K562 (cell line): Measurements from ENCODE around the gene PMVK. TPM values are rescaled to one million over a fixed set of nuclear protein-coding genes. Genes with fewer than 3 reads are reported as not detected.

ENCODE experiments used
- CBX2 ChIP-seq: fragments of 200-600 bp; sonication (generic); IDR thresholded peaks from one replicate; pipeline ENCODE4 v1.6.1; 2012; ENCODE audit warnings: mild to moderate bottlenecking, low read length, inconsistent platforms; ENCODE audit not compliant: insufficient read depth, poor library complexity, severe bottlenecking
- CCAR2 ChIP-seq: fragments of 200-400 bp; formaldehyde crosslinking; IDR thresholded peaks from 2 replicates; pipeline ENCODE4 v1.6.1; 2017; ENCODE audit warnings: mild to moderate bottlenecking, low read depth, low read length
- FOXA1 ChIP-seq: fragments of 450-650 bp; IDR thresholded peaks from 2 replicates; pipeline ENCODE4 v1.6.1; 2016; ENCODE audit warnings: mild to moderate bottlenecking, borderline replicate concordance
- GMEB1 ChIP-seq: fragments of 250-450 bp; sonication (Bioruptor Pico); IDR thresholded peaks from 2 replicates; pipeline ENCODE4 v1.4.0; 2020; ENCODE audit warnings: mild to moderate bottlenecking
- GTF2B ChIP-seq: IDR thresholded peaks from 2 replicates; pipeline ENCODE4 v1.6.1; 2011; ENCODE audit not compliant: insufficient read length; ENCODE audit errors: extremely low read depth
- GTF2E2 ChIP-seq: fragments of 200-800 bp; sonication (Bioruptor generic); IDR thresholded peaks from 2 replicates; pipeline ENCODE4 v1.6.1; 2016; ENCODE audit warnings: missing genetic modification characterization, missing compliant biosample characterization
- HMGN3 ChIP-seq: IDR thresholded peaks from 2 replicates; pipeline ENCODE4 v1.6.1; 2011; ENCODE audit warnings: borderline replicate concordance, low read depth, mild to moderate bottlenecking, mixed read lengths, low read length; ENCODE audit not compliant: insufficient read length; ENCODE audit errors: extremely low read depth
- PPARD ChIP-seq: fragments of 250-450 bp; sonication (Bioruptor Pico); IDR thresholded peaks from 2 replicates; pipeline ENCODE4 v1.8.0; 2022; ENCODE audit warnings: inconsistent platforms, mild to moderate bottlenecking, moderate library complexity
- RBM39 ChIP-seq: fragments of 200-400 bp; formaldehyde crosslinking; optimal IDR thresholded peaks from 2 replicates; pipeline ENCODE3; 2018; ENCODE audit warnings: low read depth, low read length
- STAT5A ChIP-seq: IDR thresholded peaks from 2 replicates; pipeline ENCODE4 v1.6.1; 2012; ENCODE audit warnings: low read length, inconsistent platforms, borderline replicate concordance
- USF2 ChIP-seq: sonication (generic); formaldehyde crosslinking; IDR thresholded peaks from 2 replicates; pipeline ENCODE4 v1.5.0; 2020; ENCODE audit warnings: missing genetic modification reagents
- XRCC5 ChIP-seq: fragments of 200-400 bp; formaldehyde crosslinking; IDR thresholded peaks from 2 replicates; pipeline ENCODE4 v1.6.1; 2017; ENCODE audit warnings: low read depth, mild to moderate bottlenecking, low read length
- YY1 ChIP-seq, 3 experiments: IDR thresholded peaks; 2 replicates each; pipeline ENCODE4 v1.6.1; 2011; ENCODE audit warnings: low read length in 2 of 3, mild to moderate bottlenecking in 2 of 3, moderate library complexity in 2 of 3, borderline replicate concordance in 1 of 3, control low read depth in 1 of 3, low read depth in 1 of 3; ENCODE audit not compliant: insufficient read depth in 3 of 3, insufficient replicate concordance in 2 of 3, control insufficient read depth in 1 of 3, insufficient read length in 1 of 3; ENCODE audit errors: extremely low read depth in 1 of 3
- ZBTB26 ChIP-seq: fragments of 450-650 bp; formaldehyde crosslinking; IDR thresholded peaks from 2 replicates; pipeline ENCODE4 v1.4.0; 2022; ENCODE audit warnings: missing genetic modification characterization
- ZBTB7A ChIP-seq: IDR thresholded peaks from 2 replicates; pipeline ENCODE4 v1.6.1; 2011; ENCODE audit warnings: low read depth, mild to moderate bottlenecking, low read length, moderate library complexity, borderline replicate concordance; ENCODE audit not compliant: control insufficient read depth
- ZBTB8A ChIP-seq: fragments of 450-650 bp; IDR thresholded peaks from 2 replicates; pipeline ENCODE4 v1.6.1; 2018; ENCODE audit warnings: mild to moderate bottlenecking, moderate library complexity; ENCODE audit not compliant: partially characterized antibody
- ZNF282 ChIP-seq: sonication (generic); formaldehyde crosslinking; IDR thresholded peaks from 2 replicates; pipeline ENCODE4 v1.8.1; 2023; ENCODE audit warnings: missing genetic modification reagents
- ZNF444 ChIP-seq: fragments of 250-450 bp; sonication (Bioruptor Pico); IDR thresholded peaks from 2 replicates; pipeline ENCODE4 v1.4.0; 2020; ENCODE audit warnings: mild to moderate bottlenecking, moderate library complexity
- ZNF75A ChIP-seq: fragments of 450-650 bp; formaldehyde crosslinking; IDR thresholded peaks from 2 replicates; pipeline ENCODE4 v1.4.0; 2020; ENCODE audit warnings: mild to moderate bottlenecking
- ZNF76 ChIP-seq: fragments of 250-450 bp; sonication (Bioruptor Pico); IDR thresholded peaks from 2 replicates; pipeline ENCODE4 v1.4.0; 2020; ENCODE audit warnings: mild to moderate bottlenecking, moderate library complexity, borderline replicate concordance
- polyA plus RNA-seq, 8 experiments: library from polyadenylated mRNA; depleted of rRNA in 4 of 8; stranded (reverse) in 5 of 8; unstranded in 3 of 8; fragments of >200 nt; fragmentation: Nextera tagmentation in 2 of 8; fragmentation: Illumina TruSeq in 1 of 8; extraction: Ambion mirVana in 2 of 8; extraction: Trizol in 1 of 8; gene quantifications; 2 replicates each; pipeline versions ENCODE4 v1.2.1 to v1.2.3, GENCODE V29; 2011 to 2014; ENCODE audit warnings: inconsistent platforms in 1 of 8, missing spikeins in 1 of 8
- total RNA-seq, 7 experiments: library from RNA; depleted of rRNA in 6 of 7; stranded (reverse); fragments of >200 nt in 6 of 7; fragmentation: Illumina TruSeq in 2 of 7; extraction: Trizol in 2 of 7; gene quantifications; 2 replicates each; pipeline versions ENCODE4 v1.2.1 to v1.2.3, GENCODE V29; 2011 to 2021; ENCODE audit warnings: low replicate concordance in 1 of 7
- TF ChIP-seq, protein P1 (sequence below), 3 experiments: IDR thresholded peaks in 2 of 3; conservative IDR thresholded peaks in 1 of 3; 2 replicates each; pipeline ENCODE4 v1.5.1; 2011 to 2012; ENCODE audit warnings: low read length in 3 of 3, mild to moderate bottlenecking in 3 of 3, control low read depth in 2 of 3, improper control_type of control experiment in 1 of 3, inconsistent platforms in 1 of 3, low read depth in 1 of 3, mixed read lengths in 1 of 3, moderate library complexity in 1 of 3; ENCODE audit not compliant: insufficient read depth in 2 of 3

PMVK gene
- total and polyA plus RNA-seq, 9 of the 15 experiments (the other 6 are each of a cell fraction or from before 2014, with no cell fraction given): 1.1 to 15.3 (median 6.3) TPM

- peak; percentile 46 for TF ChIP-seq ZBTB26
- TF ChIP-seq ZNF444 (CRISPR knock-in tag): 0 out of 2 replicates have a peak, but pooled peaks have one; percentile 57
- no peak for TF ChIP-seq CCAR2
- no peak for TF ChIP-seq CBX2
- TF ChIP-seq STAT5A: no peak
- TF ChIP-seq ZBTB7A: peak; percentile 90; the same call in 1 of the 2 replicates
- TF ChIP-seq, protein P1, sequence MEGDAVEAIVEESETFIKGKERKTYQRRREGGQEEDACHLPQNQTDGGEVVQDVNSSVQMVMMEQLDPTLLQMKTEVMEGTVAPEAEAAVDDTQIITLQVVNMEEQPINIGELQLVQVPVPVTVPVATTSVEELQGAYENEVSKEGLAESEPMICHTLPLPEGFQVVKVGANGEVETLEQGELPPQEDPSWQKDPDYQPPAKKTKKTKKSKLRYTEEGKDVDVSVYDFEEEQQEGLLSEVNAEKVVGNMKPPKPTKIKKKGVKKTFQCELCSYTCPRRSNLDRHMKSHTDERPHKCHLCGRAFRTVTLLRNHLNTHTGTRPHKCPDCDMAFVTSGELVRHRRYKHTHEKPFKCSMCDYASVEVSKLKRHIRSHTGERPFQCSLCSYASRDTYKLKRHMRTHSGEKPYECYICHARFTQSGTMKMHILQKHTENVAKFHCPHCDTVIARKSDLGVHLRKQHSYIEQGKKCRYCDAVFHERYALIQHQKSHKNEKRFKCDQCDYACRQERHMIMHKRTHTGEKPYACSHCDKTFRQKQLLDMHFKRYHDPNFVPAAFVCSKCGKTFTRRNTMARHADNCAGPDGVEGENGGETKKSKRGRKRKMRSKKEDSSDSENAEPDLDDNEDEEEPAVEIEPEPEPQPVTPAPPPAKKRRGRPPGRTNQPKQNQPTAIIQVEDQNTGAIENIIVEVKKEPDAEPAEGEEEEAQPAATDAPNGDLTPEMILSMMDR (IDR thresholded peaks at IDR 0.05 in 2 of 3, conservative IDR thresholded peaks at IDR 0.05 in 1 of 3; ENCODE audit: insufficient read depth in 2 of 3, low read depth in 1 of 3, low read length in 3 of 3): no peak
- TF ChIP-seq PPARD (CRISPR knock-in tag): no peak
- TF ChIP-seq GTF2E2 (tag): no peak; the same call in 1 of the 2 replicates
- no peak for TF ChIP-seq ZNF76 (CRISPR knock-in tag)
- no peak for TF ChIP-seq GTF2B
- no peak for TF ChIP-seq USF2 (CRISPR knock-in tag)
- no peak for TF ChIP-seq ZNF282
- no peak for TF ChIP-seq ZBTB8A
- TF ChIP-seq GMEB1 (CRISPR knock-in tag): no peak
- no peak for TF ChIP-seq HMGN3
- TF ChIP-seq YY1 (IDR thresholded peaks at IDR 0.05; ENCODE audit: borderline replicate concordance in 1 of 3, control insufficient read depth in 1 of 3, extremely low read depth in 1 of 3, insufficient read depth in 3 of 3, insufficient read length in 1 of 3, insufficient replicate concordance in 2 of 3, low read depth in 1 of 3, low read length in 2 of 3): peak in 1 of 3 experiments; percentile 38
- no peak for TF ChIP-seq RBM39
- TF ChIP-seq XRCC5: no peak
- no peak for TF ChIP-seq FOXA1
- TF ChIP-seq ZNF75A (CRISPR knock-in tag): no peak
These were observed 38.4 kb upstream of the PMVK start (continued) for GRCh38 chr1:154974808-154975408.
